Left lobe of liver (tissue), 2 donors: ENCODE measurements around the gene PLEKHG4B. TPM values are rescaled to one million over a fixed set of nuclear protein-coding genes. Genes with fewer than 3 reads are reported as not detected.
A peak's percentile ranks its signal among the peaks of the same experiment; 100 is the strongest.
"Not testable (repeated sequence)": the region's sequence is repeated elsewhere in the genome, so short reads cannot be mapped to it uniquely, and the experiment has no call there.

Experiments
- ATAC-seq: fragments of 200-7000 bp; cut with Tn5 transposase; one replicate; pipeline ENCODE4 v1.9.1; 2020; ENCODE audit warnings: mild to moderate bottlenecking, moderate library complexity
- DNase-seq: peaks from one replicate; pipeline ENCODE4 v3.0.0-alpha.2; 2020; ENCODE audit warnings: low spot score
- total RNA-seq: library from RNA; stranded (reverse); gene quantifications from one replicate; pipeline ENCODE4 v1.2.1, GENCODE V29; 2021
- donor health status: DM: no; HTN: no; CAD: no; lungs with moderate emphysema.
- donor health status: DM: no; HTN: yes; CAD: no.

Gene PLEKHG4B
- total RNA-seq, 1 donor from 2014 or later, result 0.25 TPM

DNA sequence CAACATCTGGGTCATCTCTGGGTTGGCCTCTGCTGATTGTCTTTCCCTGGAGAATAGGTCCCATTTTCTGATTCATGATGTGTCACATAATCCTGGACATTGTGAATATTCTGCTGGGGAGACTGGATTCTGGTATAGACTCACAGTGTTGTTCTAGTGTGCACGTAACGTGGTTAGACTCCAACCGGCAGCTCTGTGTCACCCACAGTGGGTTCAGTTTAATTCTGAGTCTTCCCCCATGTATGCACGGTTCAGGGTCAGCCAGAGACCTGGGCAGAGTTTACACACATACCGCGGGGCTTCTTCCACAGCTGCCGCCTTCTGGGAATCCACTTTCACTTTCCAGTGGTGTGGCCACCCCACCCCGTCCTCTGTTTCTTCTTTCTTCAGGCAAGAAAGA is 61.3 kb downstream of the PLEKHG4B start:
- no peak for DNase-seq
- no peak for ATAC-seq

DNA sequence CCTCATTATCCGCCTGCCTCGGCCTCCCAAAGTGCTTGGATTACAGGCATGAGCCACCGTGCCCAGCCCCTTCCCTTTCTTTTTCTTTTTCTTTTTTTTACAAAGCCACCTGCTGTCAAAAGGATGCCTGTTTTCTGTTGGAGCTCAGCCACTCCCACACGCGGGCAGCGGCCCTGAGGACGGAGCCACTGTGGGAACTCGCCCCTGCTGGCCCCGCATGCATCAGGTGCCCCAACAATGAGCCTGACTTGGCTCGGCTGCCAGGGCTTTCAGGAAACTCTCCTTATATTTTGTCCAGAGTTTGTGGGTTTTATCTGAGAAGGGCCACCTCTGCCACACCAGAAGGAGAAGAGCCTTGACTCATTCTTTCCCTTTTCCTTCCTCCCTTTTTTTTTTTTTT is 62.3 kb downstream of the PLEKHG4B start:
- no peak for DNase-seq
- no peak for ATAC-seq

DNA sequence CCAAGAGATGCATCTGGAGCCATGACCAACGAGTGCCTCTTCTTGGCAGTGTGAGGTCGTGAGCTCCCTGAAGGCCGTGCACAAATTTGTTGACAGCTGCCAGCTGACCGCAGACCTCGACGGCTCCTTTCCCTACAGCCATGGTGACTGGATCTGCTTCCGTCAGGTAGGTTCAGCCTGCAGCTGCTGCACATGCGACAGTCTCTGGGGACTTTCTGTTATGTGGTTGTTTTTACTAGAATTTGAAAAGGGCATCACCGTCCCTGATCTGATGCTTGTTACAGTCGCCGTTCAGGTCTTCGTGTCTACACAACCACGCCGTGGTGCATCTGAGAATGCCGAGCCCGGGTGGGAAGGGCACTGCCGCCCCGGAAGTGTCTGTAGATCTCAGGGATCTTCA is 62.9 kb downstream of the PLEKHG4B start:
- DNase-seq (no peak), ATAC-seq (no peak)

DNA sequence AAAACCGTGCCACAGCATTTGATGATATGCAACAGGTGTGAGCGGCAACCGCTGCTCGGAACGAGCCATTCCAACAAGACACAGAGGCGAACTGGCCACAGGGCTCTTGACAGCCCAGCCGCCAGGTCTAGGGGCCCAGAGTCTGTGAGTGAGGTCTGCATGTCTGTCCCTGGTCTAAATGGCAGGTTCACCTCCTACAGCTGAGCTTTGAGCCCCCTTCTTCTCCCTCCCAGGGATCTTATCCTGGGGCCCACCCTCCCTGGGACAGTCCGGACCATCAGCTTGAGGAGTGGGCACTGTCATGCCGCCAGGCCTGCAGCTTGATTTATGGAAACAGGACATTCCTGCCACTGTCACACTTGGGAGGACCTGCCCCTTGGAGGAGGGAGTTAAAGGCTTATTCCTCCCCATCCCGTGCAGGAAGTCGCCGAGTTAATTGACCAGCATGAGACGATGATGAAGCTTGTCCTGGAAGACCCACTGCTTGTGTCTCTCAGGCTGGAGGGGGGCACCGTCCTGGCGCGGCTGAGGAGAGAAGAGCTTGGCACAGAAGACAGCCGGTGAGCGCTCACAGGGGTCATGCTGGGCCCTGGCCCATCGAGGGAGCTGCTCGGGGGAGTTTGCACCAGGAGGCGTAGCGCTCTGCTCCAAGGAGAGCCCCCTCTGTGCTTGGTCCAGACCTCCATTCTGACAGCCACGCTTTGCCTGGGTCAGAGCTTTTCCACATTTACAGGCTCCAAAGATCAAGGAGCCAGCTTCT is 63.9 kb downstream of the PLEKHG4B start:
- no peak for ATAC-seq
- no peak for DNase-seq

DNA sequence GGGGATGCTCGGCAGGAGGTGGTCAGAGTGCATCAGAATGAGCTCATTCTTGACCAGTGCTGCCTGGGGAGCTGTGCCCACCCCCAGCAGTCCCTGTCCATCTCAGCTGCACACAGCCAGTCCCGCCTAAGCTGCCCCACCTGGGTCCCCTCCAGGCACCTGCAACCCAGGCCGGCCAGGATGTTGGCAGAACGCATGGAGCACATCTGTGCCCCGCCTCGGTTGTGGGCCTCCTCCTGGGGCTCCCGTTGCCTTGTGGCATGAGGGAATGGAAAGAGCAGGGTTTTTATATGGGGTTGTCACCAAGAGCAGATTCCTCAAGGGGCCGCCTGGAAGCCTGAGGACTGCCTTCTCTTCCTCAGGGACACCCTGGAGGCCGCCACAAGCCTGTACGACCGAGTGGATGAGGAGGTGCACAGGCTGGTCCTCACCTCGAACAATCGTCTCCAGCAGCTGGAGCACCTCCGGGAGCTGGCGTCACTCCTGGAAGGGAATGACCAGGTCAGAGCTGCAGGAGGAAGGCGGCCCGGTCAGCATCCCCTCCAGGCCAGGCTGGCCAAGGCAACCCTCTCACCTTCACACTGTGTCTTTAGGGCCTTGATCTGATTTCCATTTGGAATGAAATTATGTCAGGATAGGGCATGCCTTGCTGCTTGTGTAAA is 64.6 kb downstream of the PLEKHG4B start:
- ATAC-seq (no peak), DNase-seq (no peak)

DNA sequence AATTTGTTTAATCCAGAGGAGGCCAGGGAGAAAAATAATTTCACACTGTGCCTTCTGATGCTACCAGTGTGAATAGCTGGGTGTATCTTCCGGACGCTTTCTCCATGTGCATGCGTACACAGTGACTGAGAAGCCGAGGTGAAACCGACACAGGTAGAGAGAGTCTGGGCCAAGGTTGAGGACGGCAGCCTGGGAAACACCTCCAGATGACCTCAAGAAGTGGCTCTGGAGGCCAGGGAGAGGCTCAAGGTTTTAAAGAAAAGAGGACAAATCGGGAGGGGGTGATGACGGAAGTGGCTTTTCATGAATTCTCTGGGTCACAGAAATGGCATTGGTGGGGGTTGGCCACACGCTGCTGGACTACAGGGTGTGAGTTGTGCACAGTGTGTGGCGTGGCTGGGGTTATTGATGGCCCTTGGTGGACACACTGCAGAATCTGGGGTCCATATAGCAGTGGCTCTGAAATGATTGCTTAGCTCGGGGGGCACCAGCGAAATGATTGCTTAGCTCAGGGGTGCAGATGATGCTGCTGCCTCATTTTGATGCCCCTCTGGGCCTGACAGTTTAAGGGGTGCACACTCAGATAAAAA is 65.3 kb downstream of the PLEKHG4B start:
- DNase-seq, result no peak
- ATAC-seq, result no peak

DNA sequence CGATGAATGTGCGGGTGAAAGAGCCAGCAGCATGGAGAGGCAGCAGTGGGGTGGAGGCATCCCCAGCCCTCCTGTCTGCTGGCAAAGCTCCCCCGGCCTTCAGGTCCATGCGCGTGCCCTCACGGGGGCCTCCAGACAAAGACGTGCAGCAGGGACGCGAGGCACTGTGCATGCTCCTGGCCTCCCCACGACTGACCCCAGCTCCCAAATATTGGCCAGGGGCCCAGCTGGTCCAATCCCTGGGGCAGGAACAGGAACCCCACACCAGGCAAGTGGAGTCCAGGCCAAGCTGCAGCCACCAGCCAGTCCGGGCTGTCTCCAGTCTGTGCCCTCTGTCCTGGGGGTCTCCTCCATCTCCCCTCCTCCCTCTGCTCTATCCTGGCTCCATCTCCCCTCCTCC is 65.8 kb downstream of the PLEKHG4B start:
- ATAC-seq, result no peak
- DNase-seq, result no peak

DNA sequence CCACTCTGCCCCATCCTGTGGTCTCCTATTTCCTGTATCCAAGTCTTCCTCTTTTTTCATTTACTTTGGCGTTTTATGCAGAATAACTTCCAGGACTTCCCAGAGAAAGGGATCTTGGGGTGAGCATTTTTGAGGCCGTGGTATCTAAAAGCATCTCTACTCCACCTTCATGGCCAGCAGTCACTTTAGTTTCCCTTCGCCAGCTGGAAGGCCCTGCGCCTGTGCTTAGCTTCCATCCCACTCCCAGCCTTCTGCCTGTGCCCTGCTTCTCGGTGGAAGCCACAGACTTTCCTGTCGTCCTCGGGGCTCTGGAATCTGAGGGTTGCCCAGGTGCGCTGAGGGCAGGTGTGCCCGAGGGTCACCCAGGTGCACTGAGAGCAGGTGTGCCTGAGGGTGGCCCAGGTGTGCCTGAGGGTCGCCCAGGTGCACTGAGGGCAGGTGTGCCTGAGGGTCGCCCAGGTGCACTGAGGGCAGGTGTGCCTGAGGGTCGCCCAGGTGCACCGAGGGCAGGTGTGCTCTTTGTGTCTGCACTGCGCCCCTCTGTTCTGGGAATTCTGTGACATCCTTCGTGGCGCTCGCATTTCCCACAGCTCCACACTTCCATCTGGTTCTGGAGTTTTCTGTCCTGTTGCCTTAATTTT is 67.0 kb downstream of the PLEKHG4B start:
- DNase-seq (no peak), ATAC-seq (no peak)

DNA sequence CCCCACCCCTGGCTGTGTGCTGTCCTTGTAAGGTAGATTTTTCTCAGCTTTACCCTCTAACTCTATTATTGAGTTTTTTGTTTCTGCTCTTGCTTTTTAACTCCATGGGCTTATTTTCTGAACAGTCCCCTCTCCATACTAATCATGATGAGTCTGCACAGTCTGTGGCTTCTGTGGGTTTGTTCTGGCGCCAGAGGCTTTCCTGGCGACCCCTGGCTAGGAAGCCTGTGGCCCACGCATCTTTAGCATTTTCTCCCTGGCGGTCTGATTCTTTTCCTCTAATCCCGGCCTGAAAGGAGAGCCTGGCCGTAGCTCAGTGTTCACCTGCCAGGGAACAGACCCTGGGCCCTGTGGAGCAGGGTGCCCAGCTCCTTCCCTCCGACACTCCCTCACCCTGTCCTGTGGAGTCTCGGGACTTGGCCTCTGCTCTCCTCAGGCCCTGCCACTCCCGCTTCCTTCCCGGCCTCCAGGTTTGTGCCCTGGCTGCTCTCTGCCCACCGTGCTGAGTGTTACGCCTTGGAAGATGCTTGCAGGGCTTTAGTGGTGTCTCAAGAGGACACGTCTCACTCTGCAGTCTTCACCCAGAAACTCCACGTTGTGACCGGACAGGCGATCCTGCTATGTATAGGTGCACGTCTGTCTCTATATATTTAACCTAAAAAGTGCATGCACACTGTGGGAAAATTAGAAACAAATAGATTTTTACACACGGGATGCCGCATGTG is 67.6 kb downstream of the PLEKHG4B start:
- DNase-seq, result no peak
- no peak for ATAC-seq

DNA sequence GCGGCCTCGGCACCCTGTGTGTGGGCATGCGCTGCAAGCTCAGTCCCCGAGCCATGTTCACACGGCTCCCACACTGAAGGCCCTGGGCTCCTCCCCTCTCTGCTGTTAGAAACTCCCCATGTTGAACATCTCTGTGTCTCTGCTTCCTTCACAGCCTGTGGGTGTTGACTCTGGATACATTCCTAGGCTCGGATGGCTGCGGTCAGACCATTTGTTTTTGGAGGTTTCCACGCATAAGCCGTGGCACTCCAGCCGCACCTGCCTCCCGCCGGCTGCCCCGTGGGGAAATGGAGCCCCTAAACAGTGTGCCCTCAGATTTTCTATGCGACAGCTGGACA is 68.2 kb downstream of the PLEKHG4B start:
- DNase-seq, result no peak
- ATAC-seq, result no peak

DNA sequence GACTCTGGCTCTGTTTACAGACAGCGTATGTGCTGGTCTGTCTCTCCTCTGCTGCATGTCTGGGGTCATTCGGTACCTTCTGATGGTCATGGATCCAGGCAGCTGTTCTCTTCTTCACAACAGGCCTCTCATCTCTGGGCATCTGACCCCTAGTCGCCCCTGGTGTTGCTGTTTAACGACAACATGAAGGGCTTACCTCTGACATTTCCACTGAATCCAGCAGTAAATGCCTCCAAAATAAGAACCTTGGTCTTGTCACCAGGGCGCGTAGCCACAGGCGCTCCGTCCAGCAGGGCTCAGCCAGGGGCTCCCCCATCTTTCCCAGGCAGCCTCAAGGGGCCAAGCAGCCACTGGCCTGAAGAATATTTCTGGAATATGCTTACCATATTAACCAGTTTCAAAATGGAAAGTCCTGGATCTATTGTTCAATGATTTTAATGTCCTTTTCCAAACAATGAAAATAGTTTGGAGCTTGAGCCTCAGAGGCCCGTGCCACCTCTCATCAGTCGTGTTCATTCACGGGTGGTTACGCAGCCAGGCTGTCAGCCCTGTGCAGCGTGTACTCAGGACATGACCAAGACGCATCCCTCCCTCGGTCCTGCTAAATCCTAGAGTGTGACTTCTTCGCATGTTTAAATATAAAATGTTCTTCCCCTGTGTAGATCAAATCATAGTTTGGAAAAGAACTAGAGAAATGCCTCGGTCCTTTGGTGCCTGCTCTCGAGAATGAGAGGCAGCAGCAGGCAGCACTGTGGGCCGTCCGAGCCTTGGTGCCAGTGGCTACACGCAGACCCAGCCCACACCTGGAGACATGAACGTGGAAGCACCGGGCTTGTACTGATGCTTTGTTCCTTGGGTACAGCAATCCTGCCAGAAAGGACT is 69.2 kb downstream of the PLEKHG4B start:
- DNase-seq (no peak), ATAC-seq (no peak)

DNA sequence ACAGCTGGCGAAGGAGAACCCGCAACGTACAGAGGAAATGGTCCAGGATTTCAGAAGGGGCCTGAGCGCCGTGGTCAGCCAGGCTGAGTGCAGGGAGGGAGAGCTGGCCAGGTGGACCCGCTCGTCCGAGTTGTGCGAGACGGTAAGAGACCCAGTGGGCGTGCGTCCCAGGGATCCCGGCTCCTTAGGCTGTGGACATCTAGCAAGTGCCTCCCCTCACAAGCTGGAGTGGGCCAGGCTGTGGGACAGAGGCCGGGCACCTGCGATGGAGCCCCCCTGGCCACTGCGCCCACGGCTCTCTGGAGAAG is 69.8 kb downstream of the PLEKHG4B start:
- no peak for ATAC-seq
- no peak for DNase-seq

DNA sequence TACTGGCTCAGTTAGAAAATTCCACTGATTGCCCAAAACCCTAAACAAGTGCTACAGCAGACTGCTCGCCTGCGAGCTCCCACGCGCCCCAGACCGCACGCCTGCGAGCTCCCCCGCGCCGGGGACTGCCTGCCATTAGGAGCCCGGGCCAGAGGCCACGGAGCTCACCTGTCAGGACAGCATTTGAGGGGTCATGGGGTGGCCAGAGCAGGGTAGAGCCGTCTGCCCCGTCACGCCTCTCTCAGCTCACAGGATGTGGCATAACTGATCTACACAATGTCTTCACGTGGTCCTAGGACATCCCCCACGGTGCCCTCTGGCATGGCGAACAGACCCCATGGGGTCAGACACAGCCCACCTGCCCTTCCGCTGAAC is 70.2 kb downstream of the PLEKHG4B start:
- no peak for ATAC-seq
- no peak for DNase-seq

DNA sequence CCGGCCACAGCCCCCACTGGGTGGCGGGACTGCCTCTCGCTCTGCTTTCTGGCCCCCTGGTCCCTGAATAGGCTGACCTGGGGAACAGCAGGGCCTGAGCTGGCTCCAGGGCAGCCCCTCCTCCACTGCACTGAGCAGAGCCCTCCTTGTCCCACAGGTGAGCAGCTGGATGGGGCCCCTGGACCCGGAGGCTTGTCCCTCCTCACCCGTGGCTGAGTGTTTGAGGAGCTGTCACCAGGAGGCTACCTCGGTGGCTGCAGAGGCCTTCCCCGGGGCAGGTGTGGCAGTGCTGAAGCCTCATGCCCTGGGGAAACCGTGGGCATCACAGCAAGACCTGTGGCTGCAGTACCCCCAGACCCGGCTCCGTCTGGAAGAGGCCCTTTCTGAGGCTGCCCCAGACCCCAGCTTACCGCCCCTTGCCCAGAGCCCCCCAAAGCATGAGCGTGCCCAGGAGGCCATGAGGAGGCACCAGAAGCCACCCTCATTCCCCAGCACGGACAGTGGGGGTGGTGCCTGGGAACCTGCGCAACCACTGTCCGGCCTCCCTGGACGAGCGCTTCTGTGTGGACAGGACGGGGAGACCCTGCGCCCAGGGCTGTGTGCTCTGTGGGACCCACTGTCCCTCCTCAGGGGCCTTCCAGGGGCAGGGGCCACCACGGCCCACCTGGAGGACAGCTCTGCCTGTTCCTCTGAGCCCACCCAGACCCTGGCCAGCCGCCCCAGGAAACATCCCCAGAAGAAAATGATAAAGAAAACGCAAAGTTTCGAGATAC is 70.8 kb downstream of the PLEKHG4B start:
- no peak for DNase-seq
- ATAC-seq, result no peak

DNA sequence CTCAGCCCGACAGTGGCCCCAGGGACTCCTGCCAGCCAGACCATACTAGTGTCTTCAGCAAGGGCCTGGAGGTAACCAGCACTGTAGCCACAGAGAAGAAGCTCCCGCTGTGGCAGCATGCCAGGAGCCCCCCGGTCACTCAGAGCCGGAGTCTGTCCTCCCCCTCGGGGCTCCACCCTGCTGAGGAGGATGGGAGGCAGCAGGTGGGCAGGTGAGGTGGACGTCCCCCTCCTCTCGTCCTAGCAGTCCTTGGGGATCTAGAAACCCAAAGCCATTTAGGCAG is 71.3 kb downstream of the PLEKHG4B start:
- DNase-seq, result no peak
- ATAC-seq, result no peak

DNA sequence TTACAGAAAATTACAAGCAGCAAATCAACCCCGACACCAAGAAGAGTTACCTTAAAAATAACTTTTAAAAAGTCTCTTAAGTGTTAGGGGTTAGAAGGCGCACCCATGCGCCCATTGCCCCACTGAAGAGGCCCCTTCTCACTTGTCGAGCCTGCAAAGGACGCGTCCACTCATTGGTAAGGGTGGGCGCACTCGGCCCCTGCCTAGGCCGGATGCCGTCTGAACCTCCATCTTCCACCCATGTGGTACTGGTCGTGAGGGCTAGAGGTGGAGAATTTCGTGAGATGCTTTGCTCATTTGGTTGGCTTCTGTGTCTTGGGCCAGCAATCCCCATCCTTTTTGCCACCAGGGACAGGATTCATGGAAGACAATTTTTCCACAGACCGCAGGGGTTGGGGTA is 71.9 kb downstream of the PLEKHG4B start:
- ATAC-seq, result no peak
- no peak for DNase-seq

DNA sequence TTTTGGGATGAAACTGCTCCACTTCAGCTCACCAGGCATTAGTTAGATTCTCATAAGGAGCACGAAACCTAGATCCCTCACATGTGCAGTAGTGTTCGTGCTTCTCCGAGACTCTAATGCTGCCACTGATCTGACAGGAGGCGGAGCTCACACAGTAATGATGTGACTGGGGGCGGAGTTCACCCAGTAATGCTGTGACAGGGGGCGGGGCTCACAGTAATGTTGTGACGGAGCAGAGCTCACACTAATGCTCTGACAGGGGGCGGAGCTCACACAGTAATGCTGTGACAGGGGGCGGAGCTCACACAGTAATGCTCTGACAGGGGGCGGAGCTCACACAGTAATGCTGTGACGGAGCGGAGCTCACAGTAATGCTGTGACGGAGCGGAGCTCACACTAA is 72.3 kb downstream of the PLEKHG4B start:
- DNase-seq (no peak), ATAC-seq (no peak)

DNA sequence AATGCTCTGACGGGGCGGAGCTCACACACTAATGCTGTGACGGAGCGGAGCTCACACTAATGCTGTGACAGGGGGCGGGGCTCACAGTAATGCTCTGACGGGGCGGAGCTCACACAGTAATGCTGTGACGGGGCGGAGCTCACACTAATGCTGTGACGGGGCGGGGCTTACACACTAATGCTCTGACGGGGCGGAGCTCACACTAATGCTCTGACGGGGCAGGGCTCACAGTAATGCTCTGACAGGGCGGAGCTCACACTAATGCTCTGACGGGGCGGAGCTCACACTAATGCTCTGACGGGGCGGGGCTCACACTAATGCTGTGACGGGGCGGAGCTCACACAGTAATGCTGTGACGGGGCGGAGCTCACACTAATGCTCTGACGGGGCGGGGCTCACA is 72.8 kb downstream of the PLEKHG4B start:
- not testable (repeated sequence) for ATAC-seq, DNase-seq

DNA sequence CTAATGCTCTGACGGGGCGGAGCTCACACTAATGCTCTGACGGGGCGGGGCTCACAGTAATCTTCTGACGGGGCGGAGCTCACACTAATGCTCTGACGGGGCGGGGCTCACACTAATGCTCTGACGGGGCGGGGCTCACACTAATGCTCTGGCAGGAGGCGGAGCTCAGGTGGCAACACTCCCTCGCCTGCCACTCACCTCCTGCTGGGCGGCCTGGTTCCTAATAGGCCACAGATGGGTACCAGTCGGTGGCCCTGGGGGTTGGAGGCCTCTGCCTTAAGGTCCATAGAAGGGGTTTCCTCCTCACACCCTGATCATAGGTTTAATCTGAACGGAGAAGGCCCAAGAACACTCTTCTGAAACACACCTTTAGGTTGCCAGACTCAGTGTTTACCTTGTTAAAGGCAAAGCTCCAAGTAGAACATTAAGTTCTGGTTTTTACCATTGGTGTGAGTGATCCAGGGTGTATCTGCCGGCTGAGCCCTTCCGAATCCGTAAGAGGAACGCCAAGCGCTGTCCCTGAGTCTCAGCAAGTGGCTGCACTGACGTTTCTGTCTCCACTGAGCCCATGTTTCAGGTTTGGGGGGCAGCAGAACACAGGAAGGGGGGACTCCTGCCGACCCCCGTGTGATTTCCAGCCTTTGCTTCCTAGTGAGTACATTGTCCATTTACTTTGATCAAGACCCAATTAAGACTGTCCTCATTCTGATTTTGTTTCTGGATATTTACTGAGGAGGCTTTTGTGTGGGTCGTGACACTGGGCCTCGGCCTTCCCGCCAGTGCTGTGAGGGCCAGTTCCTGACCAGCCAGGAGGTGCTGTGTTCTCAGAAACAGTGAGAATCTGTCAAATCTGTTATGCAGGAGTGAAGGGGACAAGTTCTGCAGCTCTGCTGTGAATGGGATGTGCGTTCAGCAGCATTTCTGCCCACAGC is 74.7 kb downstream of the PLEKHG4B start:
- no peak for DNase-seq

More for the DNA sequence above, 74.7 kb downstream of the PLEKHG4B start:
- ATAC-seq, result peak; percentile 75
